ENCODE results near the gene FBN1.
A peak's percentile ranks its signal among the peaks of the same experiment; 100 is the strongest.

DNA sequence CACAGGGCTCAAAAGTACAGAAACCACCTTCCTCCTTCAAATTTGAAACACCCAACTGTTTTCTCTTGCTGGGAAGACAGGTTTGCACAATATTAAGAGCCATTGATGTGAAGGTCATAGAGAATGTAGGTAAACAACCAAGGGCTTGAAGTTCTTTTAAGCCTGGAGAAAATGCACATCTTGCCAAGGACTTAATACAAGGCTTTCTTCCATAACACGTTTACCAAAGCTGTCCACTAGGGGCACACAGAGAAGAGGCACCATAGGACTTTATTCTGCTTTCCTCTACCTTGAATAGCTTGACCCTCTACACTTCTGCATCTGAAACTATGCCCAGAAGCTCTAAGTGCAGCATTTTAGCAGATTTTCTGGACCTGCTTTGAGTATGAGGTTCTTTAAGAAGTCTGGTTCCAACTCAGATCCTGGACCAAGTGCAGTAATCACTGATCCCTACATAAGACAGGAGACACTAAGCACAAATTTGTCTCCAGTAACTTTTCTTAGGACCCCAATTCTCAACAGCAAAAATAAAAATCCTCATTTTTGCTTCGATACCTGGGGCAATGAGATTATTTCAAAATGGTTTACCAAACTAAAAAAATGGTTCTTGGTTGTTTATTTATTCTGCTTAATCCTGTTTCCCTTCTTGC lies 138.0 kb downstream of the FBN1 start:
- TF ChIP-seq EP300 (IDR thresholded peaks at IDR 0.05) (no peak), POLR2AphosphoS5 (IDR thresholded peaks at IDR 0.05) (no peak), CTCF (IDR thresholded peaks at IDR 0.05) (peak in 5 of 7 experiments; percentile 30 to 60 (median 44)), POLR2A (IDR thresholded peaks at IDR 0.05) (no peak)
